ENCODE results near the gene TTC34. TPM values are rescaled to one million over a fixed set of nuclear protein-coding genes. Genes with fewer than 3 reads are reported as not detected.

TTC34 gene
- total RNA-seq, 1 donor from 2014 or later = 0.09 TPM

- Histone ChIP-seq H3F3A (ENCODE audit: low read depth) (no peaks in the 10 kb centered on the region), H3K36me3 (no peaks in the 10 kb centered on the region), H3K79me2 (ENCODE audit: low read depth) (no peaks in the 10 kb centered on the region), H3K9ac (no peak overlapping the region), H2AFZ (replicated peaks) (no peak overlapping the region), H3K4me1 (no peaks in the 10 kb centered on the region), H3K4me3 (no peak overlapping the region), H3K9me3 (ENCODE audit: low read depth) (peaks cover 6% of the 10 kb centered on the region), H3K4me2 (no peak overlapping the region), H4K20me1 (ENCODE audit: low read depth) (no peaks in the 10 kb centered on the region), H3K27ac (no peak overlapping the region), H3K27me3 (no peaks in the 10 kb centered on the region)
- no peak for DNase-seq (ENCODE audit: low spot score)
- Mint-ChIP-seq H3K4me3 (no peak overlapping the region), H3K9me3 (peaks cover 8% of the 10 kb centered on the region), H3K27ac (no peak overlapping the region), H3K27me3 (ENCODE audit: insufficient read depth, low read depth) (peaks cover 5% of the 10 kb centered on the region), H3K4me1 (peaks cover 10% of the 10 kb centered on the region), H3K36me3 (no peaks in the 10 kb centered on the region)
- no peak for TF ChIP-seq EZH2 (IDR thresholded peaks at IDR 0.05)
- TF ChIP-seq CTCF (IDR thresholded peaks at IDR 0.05) = no peak
- TF ChIP-seq EZH2phosphoT487 (IDR thresholded peaks at IDR 0.05) = no peak
Measured at GRCh38 chr1:2833454-2834145, 32.1 kb upstream of the TTC34 start.

- DNase-seq (ENCODE audit: low spot score) = no peak
Measured at GRCh38 chr1:2832506-2833453, 31.3 kb upstream of the TTC34 start.

GRCh38 chr1:2831596-2832212 is 30.2 kb upstream of the TTC34 start:
- Histone ChIP-seq H3K27ac (no peak overlapping the region), H3K27me3 (no peaks in the 10 kb centered on the region), H2AFZ (replicated peaks) (no peak overlapping the region), H3K9me3 (ENCODE audit: low read depth) (peaks cover 6% of the 10 kb centered on the region), H3F3A (ENCODE audit: low read depth) (no peaks in the 10 kb centered on the region), H3K79me2 (ENCODE audit: low read depth) (no peaks in the 10 kb centered on the region), H3K36me3 (no peaks in the 10 kb centered on the region), H3K4me2 (no peak overlapping the region), H3K9ac (no peak overlapping the region), H4K20me1 (ENCODE audit: low read depth) (no peaks in the 10 kb centered on the region), H3K4me3 (no peak overlapping the region), H3K4me1 (no peaks in the 10 kb centered on the region)
- peaks cover 5% of the 10 kb centered on the region for H3K27me3 Mint-ChIP-seq (ENCODE audit: insufficient read depth, low read depth)
- TF ChIP-seq EZH2phosphoT487 (IDR thresholded peaks at IDR 0.05) = no peak
- TF ChIP-seq CTCF (IDR thresholded peaks at IDR 0.05) = no peak
- no peak for TF ChIP-seq EZH2 (IDR thresholded peaks at IDR 0.05)
- H3K9me3 Mint-ChIP-seq = peaks cover 10% of the 10 kb centered on the region
- peaks cover 5% of the 10 kb centered on the region for H3K4me1 Mint-ChIP-seq
- H3K36me3 Mint-ChIP-seq = no peaks in the 10 kb centered on the region
- DNase-seq (ENCODE audit: low spot score) = no peak
- no peak overlapping the region for H3K27ac Mint-ChIP-seq
- no peak overlapping the region for H3K4me3 Mint-ChIP-seq

More at GRCh38 chr1:2832506-2833453, 31.3 kb upstream of the TTC34 start:
- Mint-ChIP-seq H3K9me3 (peaks cover 9% of the 10 kb centered on the region), H3K27me3 (ENCODE audit: insufficient read depth, low read depth) (peaks cover 5% of the 10 kb centered on the region), H3K36me3 (no peaks in the 10 kb centered on the region), H3K4me1 (peaks cover 10% of the 10 kb centered on the region), H3K4me3 (peak overlapping the region; percentile 74), H3K27ac (no peak overlapping the region)
- H3K36me3 ChIP-seq = no peaks in the 10 kb centered on the region
- no peak for TF ChIP-seq EZH2phosphoT487 (IDR thresholded peaks at IDR 0.05)
- H2AFZ ChIP-seq (replicated peaks) = no peak overlapping the region
- peaks cover 6% of the 10 kb centered on the region for H3K9me3 ChIP-seq (ENCODE audit: low read depth)
- no peaks in the 10 kb centered on the region for H3K4me1 ChIP-seq
- no peaks in the 10 kb centered on the region for H3K27me3 ChIP-seq
- no peak overlapping the region for H3K27ac ChIP-seq
- no peaks in the 10 kb centered on the region for H4K20me1 ChIP-seq (ENCODE audit: low read depth)
- no peaks in the 10 kb centered on the region for H3F3A ChIP-seq (ENCODE audit: low read depth)
- H3K4me3 ChIP-seq = no peak overlapping the region
- H3K9ac ChIP-seq = no peak overlapping the region
- no peaks in the 10 kb centered on the region for H3K79me2 ChIP-seq (ENCODE audit: low read depth)
- H3K4me2 ChIP-seq = no peak overlapping the region

Data from neural progenitor cell (in vitro differentiated cells).